IMR-90 (cell line): ENCODE measurements around the gene ELMO1. TPM values are rescaled to one million over a fixed set of nuclear protein-coding genes. Genes with fewer than 3 reads are reported as not detected.
A peak's percentile ranks its signal among the peaks of the same experiment; 100 is the strongest.

ENCODE experiments used
- ATAC-seq: fragments of 200-7000 bp; cut with Tn5 transposase; 2 replicates; pipeline ENCODE4 v1.9.1; 2020; ENCODE audit warnings: low read depth, mild to moderate bottlenecking, moderate library complexity
- BruUV-seq: library from RNA; stranded (reverse); fragments of 400-500 nt; replicated peaks from 2 replicates; lab custom pipeline; 2021; lab: Mats Ljungman, UMichigan
- CTCF ChIA-PET: fragments of 300-600 bp; formaldehyde crosslinking; extraction: SDS; loops from one replicate; lab custom pipeline; 2021; ENCODE audit warnings: antibody characterized with exemption; lab: Yijun Ruan, JAX
- POLR2A ChIA-PET: fragments of 300-600 bp; sonication (Branson Sonifier 250); formaldehyde crosslinking; loops from one replicate; lab custom pipeline; 2022; ENCODE audit warnings: antibody characterized with exemption; ENCODE audit not compliant: unreplicated experiment; lab: Charles Lee
- DNase-seq: peaks from one replicate; pipeline ENCODE4 v3.0.0; 2013
- H2AFZ ChIP-seq: replicated peaks from 2 replicates; pipeline ENCODE3; 2013; ENCODE audit warnings: low read length, mild to moderate bottlenecking; ENCODE audit not compliant: poor library complexity
- H2AK5ac ChIP-seq: 2 replicates; pipeline ENCODE4 v1.6.1; 2013; ENCODE audit warnings: low read depth, low read length, inconsistent platforms
- H2AK9ac ChIP-seq: replicated peaks from 2 replicates; pipeline ENCODE3; 2013; ENCODE audit warnings: mild to moderate bottlenecking, low read depth, low read length, moderate library complexity; ENCODE audit not compliant: poor library complexity
- H2BK120ac ChIP-seq: 2 replicates; pipeline ENCODE4 v1.6.1; 2013; ENCODE audit warnings: low read depth, low read length, inconsistent platforms
- H2BK15ac ChIP-seq: 3 replicates; pipeline ENCODE4 v1.6.1; 2013; ENCODE audit warnings: low read depth, low read length, inconsistent platforms
- H2BK20ac ChIP-seq: 2 replicates; pipeline ENCODE4 v1.6.1; 2013; ENCODE audit warnings: low read depth, mild to moderate bottlenecking, inconsistent platforms, low read length, moderate library complexity
- H2BK5ac ChIP-seq: 2 replicates; pipeline ENCODE4 v1.6.1; 2013; ENCODE audit warnings: mild to moderate bottlenecking, low read depth, low read length, inconsistent platforms; ENCODE audit not compliant: poor library complexity, severe bottlenecking
- H3K14ac ChIP-seq: replicated peaks from 2 replicates; pipeline ENCODE4 v1.6.1; 2013; ENCODE audit warnings: low read depth, low read length, inconsistent platforms
- H3K18ac ChIP-seq: 2 replicates; pipeline ENCODE4 v1.6.1; 2013; ENCODE audit warnings: low read depth, low read length, control low read depth
- H3K23ac ChIP-seq: 2 replicates; pipeline ENCODE4 v1.6.1; 2013; ENCODE audit warnings: low read depth, low read length, inconsistent platforms
- H3K27ac ChIP-seq: 2 replicates; pipeline ENCODE4 v1.5.1; 2013; ENCODE audit warnings: mild to moderate bottlenecking, control low read depth, low read length; ENCODE audit not compliant: insufficient read depth
- H3K27me3 ChIP-seq: 2 replicates; pipeline ENCODE4 v1.6.1; 2013; ENCODE audit warnings: low read length; ENCODE audit not compliant: control insufficient read depth, insufficient read depth
- H3K36me3 ChIP-seq: 2 replicates; pipeline ENCODE4 v1.6.1; 2013; ENCODE audit warnings: low read length, mixed read lengths; ENCODE audit not compliant: control insufficient read depth, insufficient read depth
- H3K4ac ChIP-seq: 2 replicates; pipeline ENCODE4 v1.6.1; 2013; ENCODE audit warnings: low read depth, low read length, inconsistent platforms
- H3K4me1 ChIP-seq: 2 replicates; pipeline ENCODE4 v1.6.1; 2013; ENCODE audit warnings: low read length, mixed read lengths; ENCODE audit not compliant: control insufficient read depth, insufficient read depth
- H3K4me2 ChIP-seq: 2 replicates; pipeline ENCODE4 v1.6.1; 2013; ENCODE audit warnings: low read depth, mild to moderate bottlenecking, control low read depth, low read length, moderate library complexity
- H3K4me3 ChIP-seq: 2 replicates; pipeline ENCODE4 v1.5.1; 2013; ENCODE audit warnings: low read depth, mild to moderate bottlenecking, control low read depth, low read length, moderate library complexity; ENCODE audit not compliant: insufficient read depth
- H3K56ac ChIP-seq: 2 replicates; pipeline ENCODE4 v1.6.1; 2013; ENCODE audit warnings: low read length, inconsistent platforms; ENCODE audit not compliant: insufficient read depth; ENCODE audit errors: extremely low read depth
- H3K79me1 ChIP-seq, 2 experiments: 2 replicates each; pipeline ENCODE4 v1.6.1; 2013; ENCODE audit warnings: low read length in 2 of 2, inconsistent platforms in 1 of 2, low read depth in 1 of 2
- H3K9ac ChIP-seq: 2 replicates; pipeline ENCODE4 v1.6.1; 2013; ENCODE audit warnings: low read depth, low read length, control low read depth
- H3K9me1 ChIP-seq: 2 replicates; pipeline ENCODE4 v1.6.1; 2013; ENCODE audit warnings: low read length, inconsistent platforms; ENCODE audit not compliant: insufficient read depth
- H3K9me3 ChIP-seq: 2 replicates; pipeline ENCODE4 v1.6.1; 2013; ENCODE audit warnings: low read length; ENCODE audit not compliant: control insufficient read depth, insufficient read depth
- H4K20me1 ChIP-seq: 2 replicates; pipeline ENCODE4 v1.6.1; 2013; ENCODE audit warnings: low read length, inconsistent platforms; ENCODE audit not compliant: insufficient read depth
- H4K5ac ChIP-seq: 2 replicates; pipeline ENCODE4 v1.6.1; 2013; ENCODE audit warnings: mild to moderate bottlenecking, low read depth, low read length, control low read depth
- H4K8ac ChIP-seq, 2 experiments: 2 replicates each; pipeline ENCODE4 v1.6.1; 2013; ENCODE audit warnings: low read depth in 2 of 2, low read length in 2 of 2, control low read depth in 1 of 2, inconsistent platforms in 1 of 2
- H4K91ac ChIP-seq: 2 replicates; pipeline ENCODE4 v1.6.1; 2013; ENCODE audit warnings: low read depth, low read length, inconsistent platforms; ENCODE audit not compliant: insufficient read depth
- CHD1 ChIP-seq: IDR thresholded peaks from 2 replicates; pipeline ENCODE4 v1.6.1; 2012; ENCODE audit warnings: low read depth, low read length, improper control_type of control experiment
- ELK1 ChIP-seq: fragments of 150-350 bp; IDR thresholded peaks from 2 replicates; pipeline ENCODE4 v1.6.1; 2016; ENCODE audit warnings: low read depth, mild to moderate bottlenecking, low read length, moderate library complexity, borderline replicate concordance
- MAFK ChIP-seq: IDR thresholded peaks from 2 replicates; pipeline ENCODE4 v1.6.1; 2012; ENCODE audit warnings: low read depth, low read length, improper control_type of control experiment
- MXI1 ChIP-seq: IDR thresholded peaks from 2 replicates; pipeline ENCODE4 v1.6.1; 2012; ENCODE audit warnings: low read depth, mild to moderate bottlenecking, low read length, moderate library complexity, borderline replicate concordance
- NFE2L2 ChIP-seq: fragments of 150-350 bp; IDR thresholded peaks from 2 replicates; pipeline ENCODE4 v1.6.1; 2016; ENCODE audit warnings: low read depth, mild to moderate bottlenecking, low read length
- POLR2A ChIP-seq: IDR thresholded peaks from 2 replicates; pipeline ENCODE4 v1.6.1; 2012; ENCODE audit warnings: mild to moderate bottlenecking, low read depth, low read length
- RCOR1 ChIP-seq: IDR thresholded peaks from 2 replicates; pipeline ENCODE4 v1.6.1; 2012; ENCODE audit warnings: mild to moderate bottlenecking, low read length, improper control_type of control experiment; ENCODE audit not compliant: insufficient replicate concordance
- RFX5 ChIP-seq: IDR thresholded peaks from 2 replicates; pipeline ENCODE4 v1.8.0; 2012; ENCODE audit warnings: low read depth, mild to moderate bottlenecking, low read length, moderate library complexity
- SMC3 ChIP-seq: fragments of 150-350 bp; IDR thresholded peaks from 2 replicates; pipeline ENCODE4 v1.6.1; 2016; ENCODE audit warnings: low read depth, mild to moderate bottlenecking, antibody characterized with exemption, low read length, moderate library complexity
- dilution Hi-C: fragments of 300-500 bp; cut with HindIII; formaldehyde crosslinking; loops from one replicate; pipeline ENCODE4 v1.14.3; 2018; ENCODE audit warnings: low sequenced_read_pairs; ENCODE audit not compliant: unreplicated experiment
- in situ Hi-C: fragments of 300-500 bp; cut with MboI; formaldehyde crosslinking; loops from 3 replicates; pipeline ENCODE4 v1.14.3; 2019; ENCODE audit warnings: low sequenced_read_pairs, inconsistent platforms, mixed read lengths
- intact Hi-C: fragments of 100-400 bp; cut with micrococcal nuclease; formaldehyde crosslinking; loops from 2 replicates; pipeline ENCODE4 v1.10.0; 2022
- polyA plus RNA-seq, 3 experiments: library from polyadenylated mRNA; depleted of rRNA; stranded (reverse); fragments of >200 nt; gene quantifications; 2 replicates each; pipeline ENCODE4 v1.2.3, GENCODE V29; 2012; ENCODE audit warnings: low replicate concordance in 1 of 3
- total RNA-seq: library from RNA; depleted of rRNA; stranded (reverse); fragments of >200 nt; gene quantifications from 2 replicates; pipeline ENCODE4 v1.2.3, GENCODE V29; 2012

Gene ELMO1
- total and polyA plus RNA-seq, 2 of the 4 experiments (the other 2 are of a cell fraction), result 0.03 TPM; not detected in 1

GRCh38 chr7:36961693-36962092 is 487.0 kb downstream of the ELMO1 start:
- Histone ChIP-seq H2BK15ac (no peak overlapping the region), H3K18ac (no peak overlapping the region), H3K4me3 (no peak overlapping the region), H2BK20ac (no peak overlapping the region), H3K9me3 (no peaks in the 10 kb centered on the region), H3K9ac (no peak overlapping the region), H2BK5ac (no peak overlapping the region), H3K23ac (no peak overlapping the region), H2AK9ac (no peak overlapping the region), H3K4ac (no peak overlapping the region), H3K4me1 (no peaks in the 10 kb centered on the region), H3K79me1 (no peaks in the 10 kb centered on the region), H4K8ac (no peak overlapping the region), H3K36me3 (no peaks in the 10 kb centered on the region), H4K20me1 (no peaks in the 10 kb centered on the region), H3K27ac (no peak overlapping the region), H2AFZ (no peak overlapping the region), H3K56ac (no peak overlapping the region), H3K9me1 (no peaks in the 10 kb centered on the region), H3K4me2 (no peak overlapping the region), H3K27me3 (no peaks in the 10 kb centered on the region), H2BK120ac (no peak overlapping the region), H4K91ac (no peak overlapping the region), H3K14ac (no peak overlapping the region), H4K5ac (no peak overlapping the region), H2AK5ac (no peak overlapping the region)
- in situ Hi-C loops (loop anchor here (25.0 kb wide), 1 partner anchor 474 kb away; no protein-coding TSS in a partner anchor), dilution Hi-C loops (no loop called here), intact Hi-C loops (no loop called here)
- TF ChIP-seq RFX5 (no peak), SMC3 (no peak), MXI1 (no peak), MAFK (peak; percentile 97), CHD1 (no peak), NFE2L2 (no peak), POLR2A (no peak), RCOR1 (no peak), ELK1 (no peak)
- ATAC-seq (no peak), DNase-seq (no peak)
- BruUV-seq, result no TSS peak
- CTCF ChIA-PET, result no interaction called here
- POLR2A ChIA-PET, result no interaction called here
